Measurements from ENCODE around the gene DVL3. TPM values are rescaled to one million over a fixed set of nuclear protein-coding genes. Genes with fewer than 3 reads are reported as not detected.

DVL3 gene
- total and polyA plus RNA-seq, 10 of the 15 experiments (the other 5 are each of a cell fraction or from before 2014, with no cell fraction given), result 2.2 to 39.7 (median 14.5) TPM

DNA sequence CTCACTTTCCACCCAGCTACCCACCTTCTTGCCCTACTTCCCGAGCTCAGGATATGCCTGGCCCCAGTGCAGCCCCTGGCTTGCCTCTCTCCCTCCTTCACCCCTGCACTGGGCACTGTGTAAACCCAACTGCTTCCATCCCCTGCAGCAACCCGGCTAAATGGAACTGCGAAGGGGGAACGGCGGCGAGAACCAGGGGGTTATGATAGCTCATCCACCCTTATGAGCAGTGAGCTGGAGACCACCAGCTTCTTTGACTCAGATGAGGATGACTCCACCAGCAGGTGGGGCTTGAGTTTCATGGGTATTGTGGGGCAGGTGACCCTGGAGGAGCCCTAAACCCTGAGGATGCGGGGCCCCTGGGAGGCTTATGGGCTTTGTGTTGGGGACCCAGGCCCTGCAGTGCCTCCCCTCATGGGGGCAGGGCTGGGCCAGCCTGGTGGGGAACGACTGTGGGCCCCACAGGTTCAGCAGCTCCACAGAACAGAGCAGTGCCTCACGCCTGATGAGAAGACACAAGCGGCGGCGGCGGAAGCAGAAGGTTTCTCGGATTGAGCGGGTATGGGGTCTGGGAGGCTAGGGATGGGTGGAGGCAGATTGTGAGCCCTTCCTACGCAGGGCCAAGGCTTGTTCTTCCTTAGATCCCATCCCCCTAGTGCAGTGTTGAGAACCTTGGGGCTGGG, 9.6 kb downstream of the DVL3 start (continued):
- no peak for TF ChIP-seq YBX1 (IDR thresholded peaks at IDR 0.05)
- TF ChIP-seq BMI1 (IDR thresholded peaks at IDR 0.05; ENCODE audit: borderline replicate concordance), result no peak
- TF ChIP-seq MEF2B (IDR thresholded peaks at IDR 0.05; ENCODE audit: partially characterized antibody, poor library complexity, severe bottlenecking), result no peak
- TF ChIP-seq, protein P1, sequence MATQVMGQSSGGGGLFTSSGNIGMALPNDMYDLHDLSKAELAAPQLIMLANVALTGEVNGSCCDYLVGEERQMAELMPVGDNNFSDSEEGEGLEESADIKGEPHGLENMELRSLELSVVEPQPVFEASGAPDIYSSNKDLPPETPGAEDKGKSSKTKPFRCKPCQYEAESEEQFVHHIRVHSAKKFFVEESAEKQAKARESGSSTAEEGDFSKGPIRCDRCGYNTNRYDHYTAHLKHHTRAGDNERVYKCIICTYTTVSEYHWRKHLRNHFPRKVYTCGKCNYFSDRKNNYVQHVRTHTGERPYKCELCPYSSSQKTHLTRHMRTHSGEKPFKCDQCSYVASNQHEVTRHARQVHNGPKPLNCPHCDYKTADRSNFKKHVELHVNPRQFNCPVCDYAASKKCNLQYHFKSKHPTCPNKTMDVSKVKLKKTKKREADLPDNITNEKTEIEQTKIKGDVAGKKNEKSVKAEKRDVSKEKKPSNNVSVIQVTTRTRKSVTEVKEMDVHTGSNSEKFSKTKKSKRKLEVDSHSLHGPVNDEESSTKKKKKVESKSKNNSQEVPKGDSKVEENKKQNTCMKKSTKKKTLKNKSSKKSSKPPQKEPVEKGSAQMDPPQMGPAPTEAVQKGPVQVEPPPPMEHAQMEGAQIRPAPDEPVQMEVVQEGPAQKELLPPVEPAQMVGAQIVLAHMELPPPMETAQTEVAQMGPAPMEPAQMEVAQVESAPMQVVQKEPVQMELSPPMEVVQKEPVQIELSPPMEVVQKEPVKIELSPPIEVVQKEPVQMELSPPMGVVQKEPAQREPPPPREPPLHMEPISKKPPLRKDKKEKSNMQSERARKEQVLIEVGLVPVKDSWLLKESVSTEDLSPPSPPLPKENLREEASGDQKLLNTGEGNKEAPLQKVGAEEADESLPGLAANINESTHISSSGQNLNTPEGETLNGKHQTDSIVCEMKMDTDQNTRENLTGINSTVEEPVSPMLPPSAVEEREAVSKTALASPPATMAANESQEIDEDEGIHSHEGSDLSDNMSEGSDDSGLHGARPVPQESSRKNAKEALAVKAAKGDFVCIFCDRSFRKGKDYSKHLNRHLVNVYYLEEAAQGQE (IDR thresholded peaks at IDR 0.05; ENCODE audit: low read depth, low read length), result no peak
- TF ChIP-seq SPI1 (IDR thresholded peaks at IDR 0.05; ENCODE audit: borderline replicate concordance, insufficient read depth, low read depth, low read length), result no peak
- TF ChIP-seq, protein P2, sequence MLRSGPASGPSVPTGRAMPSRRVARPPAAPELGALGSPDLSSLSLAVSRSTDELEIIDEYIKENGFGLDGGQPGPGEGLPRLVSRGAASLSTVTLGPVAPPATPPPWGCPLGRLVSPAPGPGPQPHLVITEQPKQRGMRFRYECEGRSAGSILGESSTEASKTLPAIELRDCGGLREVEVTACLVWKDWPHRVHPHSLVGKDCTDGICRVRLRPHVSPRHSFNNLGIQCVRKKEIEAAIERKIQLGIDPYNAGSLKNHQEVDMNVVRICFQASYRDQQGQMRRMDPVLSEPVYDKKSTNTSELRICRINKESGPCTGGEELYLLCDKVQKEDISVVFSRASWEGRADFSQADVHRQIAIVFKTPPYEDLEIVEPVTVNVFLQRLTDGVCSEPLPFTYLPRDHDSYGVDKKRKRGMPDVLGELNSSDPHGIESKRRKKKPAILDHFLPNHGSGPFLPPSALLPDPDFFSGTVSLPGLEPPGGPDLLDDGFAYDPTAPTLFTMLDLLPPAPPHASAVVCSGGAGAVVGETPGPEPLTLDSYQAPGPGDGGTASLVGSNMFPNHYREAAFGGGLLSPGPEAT (IDR thresholded peaks at IDR 0.05; ENCODE audit: low read depth), result no peak

DNA sequence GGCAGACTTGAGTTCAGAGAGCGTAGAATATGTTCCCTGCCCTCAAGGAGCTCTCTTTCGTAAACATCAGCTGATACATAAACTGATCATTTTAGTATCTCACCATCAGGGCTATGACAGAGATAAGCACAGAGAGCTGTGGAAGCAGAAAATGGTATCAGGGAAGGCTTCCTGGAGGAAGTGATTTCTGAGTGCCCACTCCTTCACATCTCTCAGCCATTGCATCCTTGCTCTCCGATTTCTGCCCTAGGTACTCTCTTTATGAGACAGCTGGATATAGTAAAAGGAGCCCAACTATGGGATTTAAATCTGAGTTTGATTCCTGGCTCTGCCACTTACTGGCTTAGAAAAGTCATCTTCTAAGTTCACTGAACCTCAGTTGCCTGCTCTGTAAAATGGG, 10.4 kb downstream of the DVL3 start:
- no peaks in the 10 kb centered on the region for H4K20me1 ChIP-seq (ENCODE audit: control insufficient read depth, insufficient read depth)
- peaks cover 8 to 17% of the 10 kb centered on the region in 2 experiments; a peak in 3 of 4 replicates for H3K36me3 ChIP-seq (ENCODE audit: control insufficient read depth in 2 of 2, insufficient read depth in 2 of 2, low read length in 1 of 2)
- in situ Hi-C loops (cut with MboI) (no loop called here), intact Hi-C loops (cut with micrococcal nuclease; ENCODE audit: unreplicated experiment) (no loop called here)
- H3K9me3 ChIP-seq (replicated peaks; ENCODE audit: control insufficient read depth, insufficient read depth, low read length), result no peaks in the 10 kb centered on the region
- H3K4me1 ChIP-seq (ENCODE audit: control insufficient read depth, insufficient read depth, low read length), result peaks cover 3% of the 10 kb centered on the region; the same call in 1 of the 2 replicates
- RAD21 ChIA-PET (ENCODE audit: unreplicated experiment), result no interaction called here
- BruUV-seq (replicated peaks), result no TSS peak
- POLR2A ChIA-PET, result interaction anchor here (0.5 kb wide), 1 partner anchor 9 kb away, joined by 4 read pairs; no protein-coding TSS in a partner anchor
- 100% methylated on average over 3 of the region's 3 CpGs for WGBS (ENCODE audit: insufficient coverage, insufficient replicate concordance, low lambda C conversion rate, missing lambda C conversion rate)
- H3K4me2 ChIP-seq (ENCODE audit: control insufficient read depth, insufficient read depth), result no peak overlapping the region
- H3K27ac ChIP-seq (ENCODE audit: control insufficient read depth, insufficient read depth), result no peak overlapping the region
- CTCF ChIA-PET, result no interaction called here
- no peak overlapping the region for H3K9ac ChIP-seq (ENCODE audit: control insufficient read depth, insufficient read depth, low read length)
- no peaks in the 10 kb centered on the region for H3K27me3 ChIP-seq (replicated peaks in 1 of 2; ENCODE audit: control insufficient read depth in 2 of 2, insufficient read depth in 2 of 2, low read length in 1 of 2)
- H3K4me3 ChIP-seq, result no peak overlapping the region
- peaks cover 2% of the 10 kb centered on the region for H3K79me2 ChIP-seq (ENCODE audit: control insufficient read depth, insufficient read depth, low read length)
- no peak overlapping the region for H2AFZ ChIP-seq (ENCODE audit: control insufficient read depth, low read depth, low read length)
- ATAC-seq (no peak), FAIRE-seq (no peak), DNase-seq (ENCODE audit: low read depth, low spot score) (no peak)
- SMC1A ChIA-PET (ENCODE audit: uncharacterized antibody, unreplicated experiment), result no interaction called here
- no peak for TF ChIP-seq PML (IDR thresholded peaks at IDR 0.05; ENCODE audit: low read length)
- no peak for TF ChIP-seq IRF4 (IDR thresholded peaks at IDR 0.05; ENCODE audit: low read depth, low read length)
- TF ChIP-seq, protein P3, sequence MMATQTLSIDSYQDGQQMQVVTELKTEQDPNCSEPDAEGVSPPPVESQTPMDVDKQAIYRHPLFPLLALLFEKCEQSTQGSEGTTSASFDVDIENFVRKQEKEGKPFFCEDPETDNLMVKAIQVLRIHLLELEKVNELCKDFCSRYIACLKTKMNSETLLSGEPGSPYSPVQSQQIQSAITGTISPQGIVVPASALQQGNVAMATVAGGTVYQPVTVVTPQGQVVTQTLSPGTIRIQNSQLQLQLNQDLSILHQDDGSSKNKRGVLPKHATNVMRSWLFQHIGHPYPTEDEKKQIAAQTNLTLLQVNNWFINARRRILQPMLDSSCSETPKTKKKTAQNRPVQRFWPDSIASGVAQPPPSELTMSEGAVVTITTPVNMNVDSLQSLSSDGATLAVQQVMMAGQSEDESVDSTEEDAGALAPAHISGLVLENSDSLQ (IDR thresholded peaks at IDR 0.05), result no peak
- TF ChIP-seq FOXK2 (IDR thresholded peaks at IDR 0.05), result no peak
- TF ChIP-seq DPF2 (IDR thresholded peaks at IDR 0.05), result no peak
- TF ChIP-seq MYB (IDR thresholded peaks at IDR 0.05; ENCODE audit: borderline replicate concordance, low read depth, low read length), result no peak
- TF ChIP-seq CBX3 (IDR thresholded peaks at IDR 0.05; ENCODE audit: borderline replicate concordance, low read depth), result no peak
- TF ChIP-seq SMARCA5 (IDR thresholded peaks at IDR 0.05), result no peak
- TF ChIP-seq SREBF2 (IDR thresholded peaks at IDR 0.05; ENCODE audit: low read length), result no peak
- no peak for TF ChIP-seq CHD2 (IDR thresholded peaks at IDR 0.05; ENCODE audit: borderline replicate concordance, low read depth, low read length)
- TF ChIP-seq, protein P2 (IDR thresholded peaks at IDR 0.05; ENCODE audit: low read depth), result no peak
